Measurements from ENCODE around the gene C14orf180.

GRCh38 chr14:104614126-104614812 lies 34.7 kb downstream of the C14orf180 start:
- no peak for TF ChIP-seq ZNF138 (CRISPR knock-in tag; conservative IDR thresholded peaks at IDR 0.05)
- TF ChIP-seq CTCF (IDR thresholded peaks at IDR 0.05): no peak
- TF ChIP-seq NR3C1 (CRISPR knock-in tag; conservative IDR thresholded peaks at IDR 0.05; ENCODE audit: low read depth): no peak
- TF ChIP-seq ZBTB21 (CRISPR knock-in tag; IDR thresholded peaks at IDR 0.05; ENCODE audit: borderline replicate concordance): no peak
- no peak for TF ChIP-seq ESRRA (CRISPR knock-in tag; IDR thresholded peaks at IDR 0.05; ENCODE audit: borderline replicate concordance)
